Measurements from ENCODE around the gene POU2F1.

The POU2F1 gene

DNA sequence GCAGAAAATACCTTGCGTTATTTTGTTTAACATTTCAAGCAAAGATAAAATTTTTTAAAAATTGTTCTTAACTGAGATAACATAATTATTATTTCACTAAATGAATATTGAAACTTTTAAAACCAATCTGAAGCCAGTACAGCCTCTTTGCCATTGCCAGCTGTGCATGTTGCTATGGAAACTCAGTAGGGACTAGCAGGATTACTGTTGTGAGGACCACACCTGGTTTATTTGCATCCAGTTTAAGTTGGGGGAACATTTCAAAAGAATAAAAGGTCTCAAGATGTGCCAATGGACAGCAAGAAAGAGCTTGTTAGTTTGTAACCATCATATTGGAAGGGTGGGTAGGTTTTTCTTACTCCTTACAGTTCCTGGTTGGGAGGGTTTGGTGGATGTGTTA is 80.7 kb downstream of the POU2F1 start:
- no peak for TF ChIP-seq CTCF (IDR thresholded peaks at IDR 0.05; ENCODE audit: low read depth, low read length)
- DNase-seq (ENCODE audit: extremely low read depth, low read depth), result no peak

DNA sequence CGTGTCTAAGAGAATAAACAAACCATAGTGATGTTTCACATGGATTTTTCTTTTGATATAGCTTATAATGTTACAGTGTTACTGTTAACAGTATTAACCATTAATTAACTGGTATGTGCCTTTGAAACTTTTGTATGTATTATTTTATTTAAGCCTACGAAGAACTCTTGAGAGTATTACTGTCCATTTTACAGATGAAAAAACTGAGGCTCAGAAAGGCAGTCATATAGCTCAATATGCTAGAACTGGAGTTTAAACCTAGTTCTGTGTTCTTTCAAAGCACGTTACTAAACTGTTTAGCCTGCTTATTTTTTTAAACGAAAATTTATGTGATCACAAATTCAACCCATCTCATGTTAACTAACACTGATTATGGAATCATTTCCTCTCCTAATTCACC is 83.5 kb downstream of the POU2F1 start:
- DNase-seq (ENCODE audit: extremely low read depth, low read depth), result no peak
- no peak for TF ChIP-seq CTCF (IDR thresholded peaks at IDR 0.05; ENCODE audit: low read depth, low read length)

DNA sequence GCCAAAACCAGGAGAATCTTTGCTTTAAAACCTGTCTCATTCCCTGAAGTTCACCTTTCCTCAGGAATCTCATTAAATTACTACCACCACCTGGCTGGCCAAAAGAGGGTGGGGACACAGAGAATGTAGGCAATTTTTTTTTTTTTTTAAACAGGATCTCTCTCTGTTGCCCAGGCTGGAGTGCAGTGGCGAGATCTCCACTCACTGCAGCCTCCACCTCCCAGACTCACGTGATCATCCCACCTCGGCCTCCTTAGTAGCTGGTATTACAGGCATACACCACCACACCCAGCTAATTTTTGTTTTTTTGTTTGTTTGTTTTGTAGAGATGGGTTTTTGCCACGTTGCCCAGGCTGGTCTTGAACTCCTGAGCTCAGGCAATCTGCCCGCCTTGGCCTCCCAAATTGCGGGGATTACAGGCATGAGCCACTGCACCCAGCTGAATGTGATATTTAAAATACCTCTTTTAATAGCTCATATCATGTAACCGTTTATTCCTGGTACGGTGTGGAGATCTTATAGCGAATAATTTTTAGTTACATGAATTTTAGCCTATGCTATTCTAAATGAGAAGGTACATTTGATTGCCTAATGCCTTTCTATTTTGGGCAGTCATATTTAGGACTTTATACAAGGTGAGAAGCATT is 84.5 kb downstream of the POU2F1 start:
- TF ChIP-seq CTCF (IDR thresholded peaks at IDR 0.05; ENCODE audit: low read depth, low read length), result no peak
- no peak for DNase-seq (ENCODE audit: extremely low read depth, low read depth)

DNA sequence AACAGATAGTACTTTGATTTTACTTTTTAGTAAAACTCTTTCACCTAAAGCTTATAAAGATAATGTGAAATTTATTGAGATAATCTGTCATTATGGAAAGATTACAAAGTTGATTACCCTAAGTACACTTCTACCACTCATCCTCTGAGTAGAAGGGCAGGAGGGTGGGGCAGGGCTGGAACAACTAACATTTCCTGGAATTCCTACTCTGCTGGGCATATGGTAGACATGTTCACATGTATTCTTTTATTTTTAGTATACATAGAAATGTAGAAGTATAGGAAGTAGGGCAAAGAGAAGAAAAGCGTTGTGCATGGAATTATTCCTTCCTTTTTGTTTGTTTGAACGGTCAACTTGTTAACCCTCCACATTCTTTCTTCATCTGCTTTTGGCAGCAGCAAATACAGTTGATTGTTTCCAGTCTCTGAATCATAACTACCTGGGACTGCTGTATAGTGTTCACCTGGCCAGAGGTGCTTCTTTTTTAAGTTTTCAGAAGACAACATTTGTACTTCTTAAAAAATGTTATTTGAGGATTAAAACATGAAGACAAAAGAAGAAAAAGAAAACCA is 85.1 kb downstream of the POU2F1 start:
- no peak for DNase-seq (ENCODE audit: extremely low read depth, low read depth)
- TF ChIP-seq CTCF (IDR thresholded peaks at IDR 0.05; ENCODE audit: low read depth, low read length), result no peak

- no peak for TF ChIP-seq CTCF (IDR thresholded peaks at IDR 0.05; ENCODE audit: low read depth, low read length)
- DNase-seq (ENCODE audit: extremely low read depth, low read depth), result no peak
These were observed 90.0 kb downstream of the POU2F1 start for GRCh38 chr1:167310732-167311131.

- no peak for DNase-seq (ENCODE audit: extremely low read depth, low read depth)
- no peak for TF ChIP-seq CTCF (IDR thresholded peaks at IDR 0.05; ENCODE audit: low read depth, low read length)
These were observed 92.2 kb downstream of the POU2F1 start for GRCh38 chr1:167312871-167313270.

- TF ChIP-seq CTCF (IDR thresholded peaks at IDR 0.05; ENCODE audit: low read depth, low read length), result no peak
- no peak for DNase-seq (ENCODE audit: extremely low read depth, low read depth)
These were observed 94.0 kb downstream of the POU2F1 start for GRCh38 chr1:167314671-167315070.
